H4 (cell line): ENCODE results near the gene WNT9B. TPM values are rescaled to one million over a fixed set of nuclear protein-coding genes. Genes with fewer than 3 reads are reported as not detected.

Experiments used
- DNase-seq: peaks from one replicate; pipeline ENCODE4 v3.0.0-alpha.2; 2015; ENCODE audit warnings: low spot score
- total RNA-seq: library from RNA; depleted of rRNA; stranded (reverse); fragments of >200 nt; shearing (Covaris generic); gene quantifications from 2 replicates; pipeline ENCODE4 v1.2.3, GENCODE V29; 2014; rRNA removed

The WNT9B gene
- total RNA-seq, result not detected in 2 replicates

- DNase-seq, result no peak
These were observed at the start of gene WNT9B for GRCh38 chr17:46851029-46851741. Gene WNT9B, plus strand, starts transcription at chr17:46851583. Its CDS starts 56 bp downstream, at chr17:46851639.

GRCh38 chr17:46802800-46803199 lies 48.6 kb upstream of the WNT9B start:
- no peak for DNase-seq

DNA sequence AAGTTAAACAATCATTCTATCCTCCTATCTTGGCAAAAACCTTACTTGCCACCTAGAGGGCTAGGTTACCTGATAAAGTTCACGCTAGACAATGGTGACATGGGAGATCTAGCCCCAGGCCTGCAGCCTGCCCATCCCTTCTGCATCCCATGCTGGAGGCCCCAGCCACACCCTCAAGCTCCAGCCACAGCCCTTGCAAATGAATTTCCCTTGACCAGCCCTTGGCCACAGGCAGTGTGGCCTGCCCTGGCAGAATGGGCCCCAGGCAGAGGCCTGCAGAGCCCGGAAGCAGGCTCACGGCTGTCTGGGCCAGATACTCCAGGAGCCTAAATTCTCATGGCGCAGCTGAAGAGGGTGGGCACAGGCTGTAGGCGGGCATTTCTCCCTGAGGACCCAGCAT lies 47.8 kb upstream of the WNT9B start:
- DNase-seq, result no peak

GRCh38 chr17:46805771-46806170 lies 45.6 kb upstream of the WNT9B start:
- no peak for DNase-seq

DNA sequence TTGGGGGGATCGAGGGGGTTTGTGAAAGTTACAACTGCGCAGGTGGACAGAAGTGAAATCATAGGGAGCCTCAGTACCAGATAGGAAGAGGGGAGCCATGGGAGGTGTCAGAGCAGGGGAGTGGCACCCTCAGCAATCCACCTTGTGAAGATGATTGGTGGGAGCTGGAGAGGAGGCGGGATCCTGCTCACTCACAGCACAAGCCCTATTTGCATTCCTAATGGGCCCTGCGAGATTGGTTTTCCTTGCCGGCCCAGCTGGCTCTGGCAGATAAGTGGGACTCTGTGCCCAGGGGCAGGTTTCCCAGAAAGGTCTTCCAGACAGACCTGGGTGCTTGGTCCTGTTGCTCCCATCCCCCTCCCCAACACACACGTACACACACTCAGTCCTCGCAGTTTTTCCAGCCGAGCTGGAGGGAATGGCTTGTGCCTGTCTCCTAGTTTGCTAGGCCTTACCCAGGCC lies 42.2 kb upstream of the WNT9B start:
- DNase-seq, result no peak

DNA sequence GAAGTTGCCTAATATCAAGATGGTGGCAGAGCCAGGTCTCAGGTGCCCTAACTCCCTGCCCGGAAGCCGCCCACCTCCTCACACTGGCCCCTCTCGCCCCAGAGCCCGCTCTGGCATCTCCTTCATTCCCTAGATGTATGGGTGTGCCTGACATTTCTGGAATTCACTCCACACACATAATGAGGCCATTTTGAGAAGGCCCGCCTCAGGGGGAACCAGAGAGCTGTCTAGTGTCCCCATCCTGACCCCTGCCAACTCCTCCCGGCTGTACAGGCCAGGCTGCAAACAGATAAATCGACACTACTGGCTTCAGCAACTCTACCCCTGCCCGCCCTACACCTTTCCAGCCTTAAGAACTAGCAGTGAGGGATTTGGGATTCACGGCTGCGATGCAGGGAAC lies 40.5 kb upstream of the WNT9B start:
- DNase-seq, result no peak

DNA sequence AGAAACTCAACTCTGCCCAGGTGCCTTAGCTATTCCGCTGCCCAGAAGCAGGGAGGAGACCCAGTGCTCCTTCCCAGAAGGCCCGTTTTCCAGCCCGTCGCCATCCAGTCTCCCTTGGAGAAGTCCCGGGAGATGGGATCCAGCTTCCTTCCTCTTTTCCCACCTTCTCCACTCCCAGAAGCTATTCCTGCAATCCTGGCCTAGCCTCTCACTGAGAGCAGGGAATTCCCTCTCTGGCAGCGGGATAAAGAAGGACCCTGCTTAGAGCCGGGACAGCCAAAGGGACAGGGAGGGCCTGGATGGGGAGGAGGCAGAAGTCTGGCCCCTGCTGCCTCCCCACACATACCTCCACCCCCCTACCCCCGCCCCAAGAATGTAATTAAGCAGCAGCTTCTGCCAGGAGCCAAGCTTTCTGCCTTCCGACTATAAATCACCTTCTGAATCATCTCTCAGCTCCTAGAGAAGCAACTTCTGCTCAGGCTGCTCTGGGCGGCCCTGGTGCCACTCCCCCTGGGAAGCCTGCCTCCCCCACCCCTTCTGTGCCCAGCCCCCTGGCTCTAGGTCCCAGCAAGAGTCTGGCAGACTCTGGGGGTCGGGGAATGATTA lies 39.3 kb upstream of the WNT9B start:
- DNase-seq, result no peak

DNA sequence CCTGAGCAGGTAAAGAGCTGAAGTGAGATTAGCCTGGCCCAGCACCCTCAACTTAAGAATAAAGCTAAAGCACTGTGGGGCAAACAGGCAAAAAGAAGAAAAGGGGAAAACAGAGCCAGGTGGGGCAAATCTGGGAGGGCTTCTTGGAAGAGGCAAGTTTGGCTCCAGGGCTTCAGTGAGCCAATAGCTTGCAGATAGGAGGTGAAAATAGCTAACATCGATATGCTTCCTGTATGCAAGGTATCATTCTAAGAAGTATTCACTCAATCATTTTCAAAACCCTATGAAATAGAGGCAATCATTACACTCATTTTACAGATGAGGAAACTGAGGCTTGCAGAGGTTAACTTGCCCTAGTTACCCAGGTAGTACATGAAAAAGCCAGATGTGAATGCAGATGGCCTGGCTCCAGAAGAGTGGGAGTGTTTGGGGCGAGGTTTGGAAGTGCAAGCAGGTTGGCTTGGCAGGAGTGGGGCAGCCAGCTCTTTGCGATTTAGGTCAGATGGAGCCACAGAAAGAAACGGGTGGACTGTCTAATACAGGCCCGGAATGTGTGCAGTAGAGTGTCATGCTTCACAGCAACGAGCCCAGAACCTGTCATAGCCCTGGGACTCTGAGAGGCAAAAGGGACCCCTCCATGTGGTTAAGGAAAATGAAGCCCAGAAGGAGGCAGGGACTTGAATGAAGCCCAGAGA lies 38.6 kb upstream of the WNT9B start:
- DNase-seq, result no peak

DNA sequence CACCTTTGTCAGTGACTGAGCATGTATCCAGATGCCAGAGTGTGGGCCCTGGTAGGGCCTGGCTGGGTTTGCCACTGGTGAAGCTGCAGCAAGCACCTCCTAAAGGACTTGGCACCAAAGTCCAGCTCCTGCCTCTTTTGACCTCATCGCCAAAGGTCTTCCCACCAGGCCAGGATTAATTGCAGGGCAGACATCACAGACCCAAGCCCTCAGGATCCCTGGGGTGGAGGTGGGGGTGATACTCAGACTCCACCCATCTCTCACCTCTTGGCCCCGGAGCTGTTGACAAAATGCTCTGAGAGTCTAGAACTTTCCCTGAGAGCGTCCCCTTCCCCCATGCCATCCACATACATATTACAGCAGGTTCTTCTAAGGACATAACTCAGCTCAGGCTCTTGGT lies 37.5 kb upstream of the WNT9B start:
- no peak for DNase-seq

GRCh38 chr17:46814446-46814845 lies 36.9 kb upstream of the WNT9B start:
- DNase-seq, result no peak

DNA sequence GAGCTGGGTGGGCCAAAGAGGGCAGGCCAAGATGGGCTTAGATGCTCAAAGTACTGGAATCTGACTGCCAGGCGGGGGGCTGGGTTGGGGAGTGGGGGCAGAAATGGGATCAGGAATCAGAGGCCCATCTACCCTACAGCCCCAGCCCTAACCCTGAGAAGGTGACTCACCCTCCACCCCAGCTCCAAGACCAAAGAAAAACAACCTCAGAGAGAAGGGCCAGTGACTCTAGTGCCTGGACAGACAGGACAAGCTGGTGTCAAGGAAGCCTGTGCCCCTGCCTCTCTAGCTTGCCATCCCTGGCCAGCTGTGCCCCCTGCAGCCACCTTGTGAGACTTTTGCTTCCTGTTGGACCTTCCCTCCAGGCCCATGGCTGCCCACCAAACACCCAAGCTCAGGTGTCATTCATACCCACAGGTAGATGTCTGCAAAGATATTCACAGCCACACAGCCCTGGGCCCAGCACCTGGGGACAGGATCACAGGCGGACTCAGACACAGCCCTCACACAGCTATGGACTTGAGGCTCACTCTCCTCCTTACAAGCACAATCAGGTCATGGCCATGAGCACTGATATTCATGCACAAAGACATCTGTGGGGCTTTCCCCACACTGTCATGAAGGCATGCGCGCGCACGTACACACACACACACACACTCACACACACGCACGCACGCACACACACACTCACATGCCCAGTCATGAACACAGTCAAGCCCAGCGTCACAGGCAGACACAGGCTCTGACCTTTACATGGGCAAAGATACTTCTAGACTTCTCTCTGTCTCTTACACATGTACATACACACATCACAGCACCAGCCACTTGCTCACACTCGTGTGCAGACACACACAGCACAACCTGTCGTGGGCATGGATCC lies 35.7 kb upstream of the WNT9B start:
- DNase-seq, result no peak

GRCh38 chr17:46817151-46817900 lies 34.1 kb upstream of the WNT9B start:
- no peak for DNase-seq

GRCh38 chr17:46817901-46818209 lies 33.5 kb upstream of the WNT9B start:
- DNase-seq, result no peak

- DNase-seq, result no peak
These were observed 33.0 kb upstream of the WNT9B start, which contains the start of gene WNT3 for GRCh38 chr17:46818316-46818928. Gene WNT3, minus strand, starts transcription at chr17:46818692. Its CDS starts 95 bp downstream, at chr17:46818597.

DNA sequence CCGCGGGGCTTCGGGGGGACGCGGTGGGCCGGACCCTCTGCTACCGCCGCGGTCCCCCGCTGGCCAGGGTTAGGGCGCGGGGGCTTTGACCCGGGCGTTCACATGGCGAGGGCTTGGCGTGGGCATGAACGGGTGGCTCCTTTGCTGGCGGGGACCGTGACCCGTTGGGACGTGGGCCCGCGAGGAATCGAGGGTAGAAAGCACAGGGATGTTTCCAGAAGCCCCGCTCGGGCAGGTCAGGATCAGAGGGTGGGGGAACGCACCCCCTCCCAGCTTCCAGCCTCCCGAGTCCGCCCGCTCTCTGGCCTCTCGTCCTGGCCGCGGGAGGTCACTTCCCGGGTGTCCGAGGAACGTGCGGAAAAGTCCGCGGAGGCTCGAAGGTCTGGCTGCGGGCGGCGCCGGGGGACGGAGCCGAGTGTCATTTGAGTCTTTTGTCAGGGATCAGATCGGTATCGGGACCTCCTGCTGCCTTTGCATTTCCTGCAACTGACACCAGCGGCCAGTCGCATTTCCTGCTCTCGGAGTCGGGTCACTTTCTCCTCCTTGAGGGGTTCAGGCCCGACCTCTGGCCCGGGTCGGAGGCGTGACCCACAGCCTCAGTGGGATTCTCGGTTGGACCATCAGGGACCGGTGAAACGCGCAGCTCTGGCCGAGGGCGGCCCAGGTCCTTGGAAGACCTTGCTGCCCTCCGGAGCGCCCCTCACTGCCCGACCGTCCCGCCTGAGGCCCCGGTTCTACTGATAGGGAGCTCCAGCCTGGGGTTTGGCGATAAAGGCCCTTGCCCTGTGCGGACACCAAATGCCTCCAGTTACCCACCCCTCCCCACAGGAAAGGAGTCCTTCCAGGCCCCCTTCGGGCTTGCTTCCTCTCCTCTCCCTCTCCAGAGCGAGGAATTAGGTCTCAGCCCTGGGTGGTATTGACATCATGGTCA lies 32.2 kb upstream of the WNT9B start:
- DNase-seq, result no peak

DNA sequence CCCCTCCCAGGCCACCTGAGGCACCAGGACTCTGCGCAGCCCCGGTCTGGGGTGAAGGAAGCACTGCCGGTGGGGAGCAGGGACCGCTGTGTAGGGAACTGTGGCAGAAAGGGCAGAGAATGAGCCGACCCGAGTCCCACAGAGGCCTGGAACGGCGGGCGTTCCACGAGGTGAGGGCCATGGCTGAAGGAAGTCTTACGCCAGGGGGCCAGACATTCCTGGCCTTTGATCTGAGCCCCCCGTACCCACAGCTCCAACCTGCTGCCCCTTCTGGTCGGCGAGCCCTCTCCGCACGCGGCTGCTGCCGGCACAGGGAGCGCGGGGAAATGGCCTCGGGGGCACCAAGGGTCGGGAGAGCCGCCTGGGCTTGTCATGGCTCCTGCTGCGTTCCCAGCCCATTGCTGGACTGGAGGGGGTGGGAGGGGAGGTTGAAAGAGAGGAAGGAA lies 31.5 kb upstream of the WNT9B start:
- DNase-seq, result no peak

- DNase-seq, result no peak
These were observed 30.6 kb upstream of the WNT9B start for GRCh38 chr17:46820592-46821450.
